AG09319 (cell line): ENCODE data around the gene ABHD17C.
A peak's percentile ranks its signal among the peaks of the same experiment; 100 is the strongest.

Experiments used
- DNase-seq: peaks from one replicate; pipeline ENCODE4 v3.0.0-alpha.2; 2010; ENCODE audit warnings: low read depth; ENCODE audit errors: extremely low read depth
- CTCF ChIP-seq: IDR thresholded peaks from 2 replicates; pipeline ENCODE4 v1.5.1; 2011; ENCODE audit warnings: low read depth, mild to moderate bottlenecking, inconsistent platforms, low read length, moderate library complexity

ABHD17C gene

GRCh38 chr15:80769829-80770705 lies 75.0 kb downstream of the ABHD17C start:
- no peak for DNase-seq
- TF ChIP-seq CTCF: no peak

- TF ChIP-seq CTCF: no peak
- DNase-seq: no peak
Observed at GRCh38 chr15:80773122-80773551, 78.0 kb downstream of the ABHD17C start.

- TF ChIP-seq CTCF: no peak
- no peak for DNase-seq
Observed at GRCh38 chr15:80773792-80774352, 78.8 kb downstream of the ABHD17C start.

GRCh38 chr15:80774486-80774885 lies 79.4 kb downstream of the ABHD17C start:
- no peak for TF ChIP-seq CTCF

GRCh38 chr15:80775338-80775737 lies 80.2 kb downstream of the ABHD17C start:
- DNase-seq: no peak
- no peak for TF ChIP-seq CTCF

More at GRCh38 chr15:80774486-80774885, 79.4 kb downstream of the ABHD17C start:
- no peak for DNase-seq

- TF ChIP-seq CTCF: peak; percentile 70
- no peak for DNase-seq
Observed at GRCh38 chr15:80776420-80777045, 81.4 kb downstream of the ABHD17C start.

- DNase-seq: peak; percentile 82
- TF ChIP-seq CTCF: no peak
Observed at GRCh38 chr15:80777137-80777536, 82.0 kb downstream of the ABHD17C start.
